Liver (tissue), 3 donors: ENCODE data around the gene CSTF3.

Source experiments
- EGR1 ChIP-seq, 2 donors: IDR thresholded peaks; 2 replicates each; pipeline ENCODE4 v1.6.1; 2016 to 2018; ENCODE audit warnings: antibody characterized with exemption in 2 of 2, low read depth in 2 of 2
- GABPA ChIP-seq, 2 donors: IDR thresholded peaks in 1 of 2; conservative IDR thresholded peaks in 1 of 2; 2 replicates each; pipeline ENCODE4 v1.6.1; 2016; ENCODE audit warnings: antibody characterized with exemption in 2 of 2, mild to moderate bottlenecking in 1 of 2, moderate library complexity in 1 of 2
- HNF4G ChIP-seq: IDR thresholded peaks from 2 replicates; pipeline ENCODE4 v1.6.1; 2016; ENCODE audit warnings: antibody characterized with exemption
- JUND ChIP-seq, 2 donors: IDR thresholded peaks; 2 replicates each; pipeline ENCODE4 v1.6.1; 2016; ENCODE audit warnings: antibody characterized with exemption in 2 of 2
- RAD21 ChIP-seq, 2 donors: IDR thresholded peaks; 2 replicates each; pipeline ENCODE4 v1.6.1; 2016; ENCODE audit warnings: antibody characterized with exemption in 2 of 2, mild to moderate bottlenecking in 2 of 2
- SP1 ChIP-seq: IDR thresholded peaks from 2 replicates; pipeline ENCODE4 v1.6.1; 2018; ENCODE audit warnings: antibody characterized with exemption, mild to moderate bottlenecking
- TAF1 ChIP-seq: conservative IDR thresholded peaks from 2 replicates; pipeline ENCODE4 v1.6.1; 2016; ENCODE audit warnings: antibody characterized with exemption, mild to moderate bottlenecking
- YY1 ChIP-seq: IDR thresholded peaks from 2 replicates; pipeline ENCODE4 v1.6.1; 2016; ENCODE audit warnings: antibody characterized with exemption, mild to moderate bottlenecking
- TF ChIP-seq, protein P1 (sequence below): fragments of 150-350 bp; IDR thresholded peaks from 2 replicates; pipeline ENCODE4 v1.5.1; 2017; ENCODE audit warnings: improper control_type of control experiment, low read depth, low read length; ENCODE audit not compliant: missing input control
- TF ChIP-seq, protein P2 (sequence below): IDR thresholded peaks from 2 replicates; pipeline ENCODE4 v1.6.1; 2016; ENCODE audit warnings: antibody characterized with exemption
- TF ChIP-seq, protein P3 (sequence below): IDR thresholded peaks from 2 replicates; pipeline ENCODE4 v1.6.1; 2016; ENCODE audit warnings: antibody characterized with exemption
- TF ChIP-seq, protein P4 (sequence below): IDR thresholded peaks from 2 replicates; pipeline ENCODE4 v1.6.1; 2016; ENCODE audit warnings: antibody characterized with exemption, mild to moderate bottlenecking
- donor health status: healthy.
- donor health status: healthy.

DNA sequence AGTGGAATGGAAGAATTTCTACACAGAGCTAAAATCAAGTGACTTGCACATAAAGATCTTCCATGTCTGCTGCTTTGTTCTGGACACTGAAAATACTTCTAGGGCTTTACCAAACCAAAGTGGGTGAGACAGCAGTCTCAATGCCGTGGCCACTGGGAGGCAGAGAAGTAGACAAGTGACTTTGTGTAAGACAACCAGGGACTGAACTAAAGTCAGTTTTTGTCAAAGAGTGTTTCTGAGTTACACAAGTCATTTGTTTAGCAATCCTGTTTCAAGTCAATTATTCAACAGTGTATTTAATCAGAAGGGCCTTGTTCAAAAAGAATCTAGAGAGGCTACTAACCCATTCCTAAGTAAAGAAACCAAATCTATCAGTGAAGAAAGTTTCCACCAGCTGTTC lies 75.3 kb downstream of the CSTF3 start:
- TF ChIP-seq, protein P1, sequence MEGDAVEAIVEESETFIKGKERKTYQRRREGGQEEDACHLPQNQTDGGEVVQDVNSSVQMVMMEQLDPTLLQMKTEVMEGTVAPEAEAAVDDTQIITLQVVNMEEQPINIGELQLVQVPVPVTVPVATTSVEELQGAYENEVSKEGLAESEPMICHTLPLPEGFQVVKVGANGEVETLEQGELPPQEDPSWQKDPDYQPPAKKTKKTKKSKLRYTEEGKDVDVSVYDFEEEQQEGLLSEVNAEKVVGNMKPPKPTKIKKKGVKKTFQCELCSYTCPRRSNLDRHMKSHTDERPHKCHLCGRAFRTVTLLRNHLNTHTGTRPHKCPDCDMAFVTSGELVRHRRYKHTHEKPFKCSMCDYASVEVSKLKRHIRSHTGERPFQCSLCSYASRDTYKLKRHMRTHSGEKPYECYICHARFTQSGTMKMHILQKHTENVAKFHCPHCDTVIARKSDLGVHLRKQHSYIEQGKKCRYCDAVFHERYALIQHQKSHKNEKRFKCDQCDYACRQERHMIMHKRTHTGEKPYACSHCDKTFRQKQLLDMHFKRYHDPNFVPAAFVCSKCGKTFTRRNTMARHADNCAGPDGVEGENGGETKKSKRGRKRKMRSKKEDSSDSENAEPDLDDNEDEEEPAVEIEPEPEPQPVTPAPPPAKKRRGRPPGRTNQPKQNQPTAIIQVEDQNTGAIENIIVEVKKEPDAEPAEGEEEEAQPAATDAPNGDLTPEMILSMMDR = no peak
- TF ChIP-seq, protein P2, sequence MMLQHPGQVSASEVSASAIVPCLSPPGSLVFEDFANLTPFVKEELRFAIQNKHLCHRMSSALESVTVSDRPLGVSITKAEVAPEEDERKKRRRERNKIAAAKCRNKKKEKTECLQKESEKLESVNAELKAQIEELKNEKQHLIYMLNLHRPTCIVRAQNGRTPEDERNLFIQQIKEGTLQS = peak; percentile 17
- TF ChIP-seq RAD21 (IDR thresholded peaks at IDR 0.05) = peak in 1 of 2 donors; percentile 50
- TF ChIP-seq GABPA (IDR thresholded peaks at IDR 0.05 in 1 of 2, conservative IDR thresholded peaks at IDR 0.05 in 1 of 2) = no peak
- TF ChIP-seq HNF4G = no peak
- TF ChIP-seq JUND (IDR thresholded peaks at IDR 0.05) = no peak
- no peak for TF ChIP-seq EGR1 (IDR thresholded peaks at IDR 0.05; ENCODE audit: low read depth in 2 of 2)
- TF ChIP-seq YY1 = no peak
- peak; percentile 99 for TF ChIP-seq TAF1
- TF ChIP-seq, protein P3, sequence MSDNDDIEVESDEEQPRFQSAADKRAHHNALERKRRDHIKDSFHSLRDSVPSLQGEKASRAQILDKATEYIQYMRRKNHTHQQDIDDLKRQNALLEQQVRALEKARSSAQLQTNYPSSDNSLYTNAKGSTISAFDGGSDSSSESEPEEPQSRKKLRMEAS = no peak
- TF ChIP-seq, protein P4, sequence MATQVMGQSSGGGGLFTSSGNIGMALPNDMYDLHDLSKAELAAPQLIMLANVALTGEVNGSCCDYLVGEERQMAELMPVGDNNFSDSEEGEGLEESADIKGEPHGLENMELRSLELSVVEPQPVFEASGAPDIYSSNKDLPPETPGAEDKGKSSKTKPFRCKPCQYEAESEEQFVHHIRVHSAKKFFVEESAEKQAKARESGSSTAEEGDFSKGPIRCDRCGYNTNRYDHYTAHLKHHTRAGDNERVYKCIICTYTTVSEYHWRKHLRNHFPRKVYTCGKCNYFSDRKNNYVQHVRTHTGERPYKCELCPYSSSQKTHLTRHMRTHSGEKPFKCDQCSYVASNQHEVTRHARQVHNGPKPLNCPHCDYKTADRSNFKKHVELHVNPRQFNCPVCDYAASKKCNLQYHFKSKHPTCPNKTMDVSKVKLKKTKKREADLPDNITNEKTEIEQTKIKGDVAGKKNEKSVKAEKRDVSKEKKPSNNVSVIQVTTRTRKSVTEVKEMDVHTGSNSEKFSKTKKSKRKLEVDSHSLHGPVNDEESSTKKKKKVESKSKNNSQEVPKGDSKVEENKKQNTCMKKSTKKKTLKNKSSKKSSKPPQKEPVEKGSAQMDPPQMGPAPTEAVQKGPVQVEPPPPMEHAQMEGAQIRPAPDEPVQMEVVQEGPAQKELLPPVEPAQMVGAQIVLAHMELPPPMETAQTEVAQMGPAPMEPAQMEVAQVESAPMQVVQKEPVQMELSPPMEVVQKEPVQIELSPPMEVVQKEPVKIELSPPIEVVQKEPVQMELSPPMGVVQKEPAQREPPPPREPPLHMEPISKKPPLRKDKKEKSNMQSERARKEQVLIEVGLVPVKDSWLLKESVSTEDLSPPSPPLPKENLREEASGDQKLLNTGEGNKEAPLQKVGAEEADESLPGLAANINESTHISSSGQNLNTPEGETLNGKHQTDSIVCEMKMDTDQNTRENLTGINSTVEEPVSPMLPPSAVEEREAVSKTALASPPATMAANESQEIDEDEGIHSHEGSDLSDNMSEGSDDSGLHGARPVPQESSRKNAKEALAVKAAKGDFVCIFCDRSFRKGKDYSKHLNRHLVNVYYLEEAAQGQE = peak; percentile 63
- TF ChIP-seq SP1 = no peak
